ENCODE results near the gene MICAL3. TPM values are rescaled to one million over a fixed set of nuclear protein-coding genes. Genes with fewer than 3 reads are reported as not detected.

MICAL3 gene
- total and polyA plus RNA-seq, 2 experiments from 2014 or later: 27.3 to 76.9 TPM

DNA sequence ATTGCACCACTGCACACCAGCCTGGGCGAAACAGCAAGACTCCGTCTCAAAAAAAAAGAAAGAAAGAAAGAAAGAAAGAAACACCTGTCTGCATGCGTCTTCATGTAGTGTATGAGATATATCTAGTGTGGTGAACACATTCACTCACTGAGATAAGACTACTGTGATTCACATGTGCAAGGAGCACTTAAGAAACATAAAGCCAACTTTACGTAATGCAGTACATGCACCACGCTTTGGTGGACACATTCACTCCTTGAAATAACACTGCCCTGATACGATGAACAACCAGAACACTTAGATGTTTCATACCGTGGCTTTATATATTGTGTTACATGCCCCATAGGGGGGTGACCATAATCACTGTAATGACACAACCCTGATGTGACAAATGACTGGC lies 96.0 kb downstream of the MICAL3 start:
- peaks cover 13% of the 10 kb centered on the region for H3K4me1 ChIP-seq (ENCODE audit: low read depth)
- peak in 1 of 2 donors; percentile 43 for DNase-seq (ENCODE audit: low read depth in 1 of 2, low spot score in 1 of 2)
- no peaks in the 10 kb centered on the region for H3K27me3 ChIP-seq
- H3K4me3 ChIP-seq: no peak overlapping the region
- no peaks in the 10 kb centered on the region for H3K9me3 ChIP-seq (ENCODE audit: low read depth)
- no peak for TF ChIP-seq CTCF (IDR thresholded peaks at IDR 0.05; ENCODE audit: low read depth, low read length)
- H3K27ac ChIP-seq: no peak overlapping the region
- no peaks in the 10 kb centered on the region for H3K36me3 ChIP-seq

DNA sequence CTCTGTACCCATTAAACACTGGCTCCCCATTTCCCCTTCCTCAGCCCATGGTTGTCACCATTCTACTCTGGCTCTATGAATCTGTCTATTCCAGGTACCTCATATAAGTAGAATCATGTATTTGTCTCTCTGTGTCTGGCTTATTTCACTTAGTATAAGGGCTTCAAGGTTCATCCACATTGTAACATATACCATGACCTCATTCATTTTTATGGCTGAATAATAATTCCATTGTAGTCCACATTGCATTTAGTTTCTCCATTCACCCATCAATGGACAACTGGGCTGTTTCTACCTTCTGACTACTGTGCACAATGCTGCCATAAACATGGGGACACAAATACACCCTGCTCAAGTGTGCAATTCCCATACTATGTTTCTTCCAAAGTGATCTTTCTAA lies 97.3 kb downstream of the MICAL3 start:
- no peak for DNase-seq (ENCODE audit: low read depth in 1 of 2, low spot score in 1 of 2)

DNA sequence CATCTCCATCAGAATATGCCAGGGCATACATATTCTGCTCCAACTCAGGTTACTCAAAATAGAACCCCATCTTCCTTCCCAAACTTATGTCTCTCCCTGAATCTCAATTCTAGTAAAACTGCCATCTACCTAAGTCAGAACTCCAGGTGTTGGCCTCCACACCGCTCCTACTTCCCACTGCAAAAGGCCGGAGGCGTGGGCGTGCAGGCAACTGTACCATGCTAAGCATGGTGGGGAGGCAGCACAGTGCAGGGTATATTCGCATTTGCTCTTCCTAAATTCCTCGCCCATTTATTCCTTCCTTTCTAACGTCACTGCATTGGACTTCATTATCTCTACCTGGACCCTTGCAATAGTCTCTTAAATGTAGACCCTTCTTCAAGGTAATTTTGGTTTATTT lies 97.8 kb downstream of the MICAL3 start:
- Histone ChIP-seq H3K9me3 (ENCODE audit: low read depth) (no peaks in the 10 kb centered on the region), H3K27ac (no peak overlapping the region), H3K4me1 (ENCODE audit: low read depth) (peaks cover 28% of the 10 kb centered on the region), H3K27me3 (no peaks in the 10 kb centered on the region), H3K4me3 (no peak overlapping the region), H3K36me3 (no peaks in the 10 kb centered on the region)
- DNase-seq (ENCODE audit: low read depth in 1 of 2, low spot score in 1 of 2): no peak
- no peak for TF ChIP-seq CTCF (IDR thresholded peaks at IDR 0.05; ENCODE audit: low read depth, low read length)

More for the DNA sequence above, 97.3 kb downstream of the MICAL3 start:
- TF ChIP-seq CTCF (IDR thresholded peaks at IDR 0.05; ENCODE audit: low read depth, low read length): no peak
- H3K9me3 ChIP-seq (ENCODE audit: low read depth): no peaks in the 10 kb centered on the region
- no peaks in the 10 kb centered on the region for H3K27me3 ChIP-seq
- no peak overlapping the region for H3K27ac ChIP-seq
- H3K4me1 ChIP-seq (ENCODE audit: low read depth): peaks cover 26% of the 10 kb centered on the region
- no peak overlapping the region for H3K4me3 ChIP-seq
- no peaks in the 10 kb centered on the region for H3K36me3 ChIP-seq

GRCh38 chr22:17925431-17925841 lies 98.9 kb downstream of the MICAL3 start:
- H3K27me3 ChIP-seq: no peaks in the 10 kb centered on the region
- no peak for TF ChIP-seq CTCF (IDR thresholded peaks at IDR 0.05; ENCODE audit: low read depth, low read length)
- no peak overlapping the region for H3K4me3 ChIP-seq
- DNase-seq (ENCODE audit: low read depth in 1 of 2, low spot score in 1 of 2): peak in 1 of 2 donors; percentile 47
- peak overlapping the region; percentile 3 for H3K27ac ChIP-seq
- H3K36me3 ChIP-seq: no peaks in the 10 kb centered on the region
- H3K4me1 ChIP-seq (ENCODE audit: low read depth): peaks cover 38% of the 10 kb centered on the region
- no peaks in the 10 kb centered on the region for H3K9me3 ChIP-seq (ENCODE audit: low read depth)

DNA sequence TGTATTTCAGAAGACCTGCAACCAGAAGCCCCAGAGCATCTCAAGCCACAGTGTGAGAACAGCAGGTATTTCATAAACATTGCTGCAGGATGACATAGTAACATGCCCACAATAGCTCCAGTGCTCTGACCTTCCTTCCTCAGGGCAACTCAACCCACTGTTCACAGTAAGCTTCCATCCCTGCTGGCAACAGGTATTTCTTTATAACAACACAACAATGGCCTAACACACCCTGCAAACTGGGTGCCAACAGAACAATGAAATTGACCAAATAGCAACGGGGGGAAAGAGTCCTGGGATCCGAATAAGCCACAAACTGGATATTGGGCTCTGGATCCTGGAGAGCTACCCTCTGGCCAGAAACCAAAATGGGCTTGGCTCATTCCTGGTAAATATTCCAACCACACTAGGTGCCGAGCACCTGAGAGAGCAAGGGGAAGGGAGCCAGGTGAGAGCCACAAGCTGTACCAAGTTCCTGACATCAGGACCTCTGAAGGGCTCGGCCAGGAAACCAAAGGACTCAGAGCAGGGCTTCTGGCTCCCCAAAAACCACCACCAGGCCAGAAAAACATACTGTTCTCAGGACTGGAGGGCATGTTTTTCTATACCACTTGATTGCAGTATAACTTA lies 99.5 kb downstream of the MICAL3 start:
- Histone ChIP-seq H3K9me3 (ENCODE audit: low read depth) (no peaks in the 10 kb centered on the region), H3K4me3 (no peak overlapping the region), H3K4me1 (ENCODE audit: low read depth) (peaks cover 42% of the 10 kb centered on the region), H3K27me3 (no peaks in the 10 kb centered on the region), H3K36me3 (no peaks in the 10 kb centered on the region), H3K27ac (peak overlapping the region; percentile 3)
- no peak for DNase-seq (ENCODE audit: low read depth in 1 of 2, low spot score in 1 of 2)
- no peak for TF ChIP-seq CTCF (IDR thresholded peaks at IDR 0.05; ENCODE audit: low read depth, low read length)
